ENCODE data around the gene TBC1D2B.

TBC1D2B gene

GRCh38 chr15:78016860-78017259 lies 60.7 kb downstream of the TBC1D2B start:
- no peak overlapping the region for H3K27ac ChIP-seq (ENCODE audit: low read depth, low read length)
- no peaks in the 10 kb centered on the region for H3K36me3 ChIP-seq (ENCODE audit: low read length)
- no peaks in the 10 kb centered on the region for H3K79me2 ChIP-seq (ENCODE audit: insufficient read depth, low read length)
- no peaks in the 10 kb centered on the region for H3K9me3 ChIP-seq (ENCODE audit: insufficient read depth, low read length)
- TF ChIP-seq CTCF (IDR thresholded peaks at IDR 0.05; ENCODE audit: insufficient read depth, low read length, poor library complexity, severe bottlenecking) (no peak), EZH2phosphoT487 (conservative IDR thresholded peaks at IDR 0.05; ENCODE audit: low read length) (no peak)
- H3F3A ChIP-seq (ENCODE audit: insufficient read depth) = no peaks in the 10 kb centered on the region
- no peaks in the 10 kb centered on the region for H4K20me1 ChIP-seq (ENCODE audit: low read depth, low read length)
- no peak overlapping the region for H2AFZ ChIP-seq (ENCODE audit: low read depth, low read length, severe bottlenecking)
- H3K9ac ChIP-seq (ENCODE audit: low read length) = no peak overlapping the region
- no peak overlapping the region for H3K4me2 ChIP-seq (ENCODE audit: low read depth, low read length, poor library complexity, severe bottlenecking)
- H3K4me3 ChIP-seq (ENCODE audit: insufficient read depth, low read length, poor library complexity, severe bottlenecking) = no peak overlapping the region
- H3K27me3 ChIP-seq (ENCODE audit: low read length) = no peaks in the 10 kb centered on the region
- no peaks in the 10 kb centered on the region for H3K9me2 ChIP-seq (replicated peaks; ENCODE audit: insufficient read depth, low read length)

DNA sequence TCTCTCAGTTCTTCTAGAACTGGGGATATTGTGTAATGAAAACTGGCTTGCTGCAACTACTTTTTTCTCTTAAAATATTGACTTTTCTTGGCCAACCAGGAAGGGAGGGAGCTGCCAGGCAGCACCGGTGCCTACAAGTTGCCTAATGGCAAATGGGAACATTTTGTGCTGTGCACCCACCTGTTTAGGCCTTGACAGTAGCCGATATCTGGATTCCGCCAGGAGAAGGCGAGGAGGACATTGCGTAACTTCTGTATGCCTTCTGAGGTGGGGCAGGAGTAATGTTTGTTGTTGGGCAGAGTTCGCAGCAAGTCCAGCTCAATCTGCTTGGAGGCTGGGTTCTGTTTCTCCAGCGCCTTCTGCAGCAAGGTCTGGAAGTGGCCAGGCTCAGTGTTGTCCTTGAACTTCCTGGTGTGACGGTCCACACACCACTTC lies 64.9 kb downstream of the TBC1D2B start:
- no peaks in the 10 kb centered on the region for H3K36me3 ChIP-seq (ENCODE audit: low read length)
- H3K4me2 ChIP-seq (ENCODE audit: low read depth, low read length, poor library complexity, severe bottlenecking) = no peak overlapping the region
- no peaks in the 10 kb centered on the region for H3K79me2 ChIP-seq (ENCODE audit: insufficient read depth, low read length)

DNA sequence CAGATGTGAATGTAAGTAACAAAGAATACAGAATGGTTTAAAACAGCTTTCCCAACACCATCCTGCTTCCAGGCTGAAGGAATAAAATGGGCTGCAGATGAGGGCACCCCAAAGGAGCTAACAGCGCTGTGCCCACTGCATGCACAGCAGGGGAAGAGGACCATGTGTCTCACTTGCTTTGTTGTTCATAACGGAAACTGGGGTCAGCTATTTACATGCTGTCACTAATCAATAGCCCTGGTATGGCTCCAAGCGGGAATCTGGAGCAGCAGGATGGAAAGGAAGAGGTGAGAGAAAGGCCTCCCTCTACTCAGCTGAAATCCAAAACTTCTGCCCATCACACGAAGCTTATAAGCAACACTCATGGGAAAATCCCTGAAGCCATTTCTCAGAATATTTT lies 67.4 kb downstream of the TBC1D2B start:
- Histone ChIP-seq H3K27me3 (ENCODE audit: low read length) (no peaks in the 10 kb centered on the region), H3K9ac (ENCODE audit: low read length) (no peak overlapping the region), H3K79me2 (ENCODE audit: insufficient read depth, low read length) (no peaks in the 10 kb centered on the region), H3F3A (ENCODE audit: insufficient read depth) (no peaks in the 10 kb centered on the region), H2AFZ (ENCODE audit: low read depth, low read length, severe bottlenecking) (no peak overlapping the region), H3K9me2 (replicated peaks; ENCODE audit: insufficient read depth, low read length) (no peaks in the 10 kb centered on the region), H3K9me3 (ENCODE audit: insufficient read depth, low read length) (no peaks in the 10 kb centered on the region), H3K27ac (ENCODE audit: low read depth, low read length) (no peak overlapping the region), H3K4me2 (ENCODE audit: low read depth, low read length, poor library complexity, severe bottlenecking) (no peak overlapping the region), H3K4me3 (ENCODE audit: insufficient read depth, low read length, poor library complexity, severe bottlenecking) (no peak overlapping the region), H4K20me1 (ENCODE audit: low read depth, low read length) (no peaks in the 10 kb centered on the region), H3K36me3 (ENCODE audit: low read length) (no peaks in the 10 kb centered on the region)
- TF ChIP-seq EZH2phosphoT487 (conservative IDR thresholded peaks at IDR 0.05; ENCODE audit: low read length) (no peak), CTCF (IDR thresholded peaks at IDR 0.05; ENCODE audit: insufficient read depth, low read length, poor library complexity, severe bottlenecking) (no peak)

More for the DNA sequence above, 64.9 kb downstream of the TBC1D2B start:
- Histone ChIP-seq H2AFZ (ENCODE audit: low read depth, low read length, severe bottlenecking) (no peak overlapping the region), H3K27me3 (ENCODE audit: low read length) (no peaks in the 10 kb centered on the region), H3K4me3 (ENCODE audit: insufficient read depth, low read length, poor library complexity, severe bottlenecking) (no peak overlapping the region), H4K20me1 (ENCODE audit: low read depth, low read length) (no peaks in the 10 kb centered on the region), H3K9me3 (ENCODE audit: insufficient read depth, low read length) (no peaks in the 10 kb centered on the region), H3K27ac (ENCODE audit: low read depth, low read length) (no peak overlapping the region), H3K9me2 (replicated peaks; ENCODE audit: insufficient read depth, low read length) (no peaks in the 10 kb centered on the region), H3F3A (ENCODE audit: insufficient read depth) (no peaks in the 10 kb centered on the region), H3K9ac (ENCODE audit: low read length) (no peak overlapping the region)
- TF ChIP-seq EZH2phosphoT487 (conservative IDR thresholded peaks at IDR 0.05; ENCODE audit: low read length) = no peak
- no peak for TF ChIP-seq CTCF (IDR thresholded peaks at IDR 0.05; ENCODE audit: insufficient read depth, low read length, poor library complexity, severe bottlenecking)

All from SU-DHL-6 (cell line).